Liver (tissue), 9 donors: ENCODE measurements around the gene SLC38A10. TPM values are rescaled to one million over a fixed set of nuclear protein-coding genes. Genes with fewer than 3 reads are reported as not detected.

Experiments
- DNase-seq: peaks from one replicate; pipeline ENCODE4 v3.0.0-alpha.2; 2017; ENCODE audit warnings: low spot score
- H3K27ac ChIP-seq, 2 donors: one replicate each; pipeline ENCODE4 v1.7.0; 2013; ENCODE audit warnings: inconsistent platforms in 2 of 2, low read length in 2 of 2, control low read depth in 1 of 2, low read depth in 1 of 2, mild to moderate bottlenecking in 1 of 2
- H3K27me3 ChIP-seq, 4 donors: one replicate each; pipeline versions ENCODE4 v1.6.1 to v1.7.0; 2013; ENCODE audit warnings: low read length in 3 of 4, inconsistent platforms in 1 of 4, mild to moderate bottlenecking in 1 of 4, moderate library complexity in 1 of 4; ENCODE audit not compliant: control insufficient read depth in 4 of 4, insufficient read depth in 4 of 4
- H3K36me3 ChIP-seq, 4 donors: one replicate each; pipeline versions ENCODE4 v1.6.1 to v1.7.0; 2013; ENCODE audit warnings: low read length in 3 of 4, mild to moderate bottlenecking in 3 of 4, low read depth in 1 of 4, moderate library complexity in 1 of 4; ENCODE audit not compliant: control insufficient read depth in 4 of 4, insufficient read depth in 3 of 4
- H3K4me1 ChIP-seq, 4 donors: one replicate each; pipeline versions ENCODE4 v1.6.1 to v1.7.0; 2013; ENCODE audit warnings: low read length in 3 of 4, mild to moderate bottlenecking in 3 of 4, moderate library complexity in 1 of 4; ENCODE audit not compliant: control insufficient read depth in 4 of 4, insufficient read depth in 4 of 4
- H3K4me3 ChIP-seq, 3 donors: one replicate each; pipeline versions ENCODE4 v1.6.1 to v1.7.0; 2013; ENCODE audit warnings: low read length in 3 of 3, control low read depth in 1 of 3, low read depth in 1 of 3, mild to moderate bottlenecking in 1 of 3
- H3K9ac ChIP-seq, 2 donors: one replicate each; pipeline ENCODE4 v1.7.0; 2013; ENCODE audit warnings: low read length in 2 of 2, mild to moderate bottlenecking in 2 of 2, moderate library complexity in 2 of 2, control low read depth in 1 of 2, low read depth in 1 of 2
- H3K9me3 ChIP-seq, 4 donors: one replicate each; pipeline versions ENCODE4 v1.6.1 to v1.7.0; 2013; ENCODE audit warnings: low read length in 3 of 4; ENCODE audit not compliant: control insufficient read depth in 4 of 4
- EGR1 ChIP-seq, 2 donors: IDR thresholded peaks; 2 replicates each; pipeline ENCODE4 v1.6.1; 2016 to 2018; ENCODE audit warnings: antibody characterized with exemption in 2 of 2, low read depth in 2 of 2
- FOXA1 ChIP-seq: IDR thresholded peaks from 2 replicates; pipeline ENCODE4 v1.6.1; 2016; ENCODE audit warnings: antibody characterized with exemption
- FOXA2 ChIP-seq: IDR thresholded peaks from 2 replicates; pipeline ENCODE4 v1.6.1; 2016; ENCODE audit warnings: antibody characterized with exemption
- HNF4A ChIP-seq, 2 donors: conservative IDR thresholded peaks; 2 replicates each; pipeline ENCODE4 v1.6.1; 2016; ENCODE audit warnings: antibody characterized with exemption in 2 of 2, mild to moderate bottlenecking in 2 of 2
- HNF4G ChIP-seq: IDR thresholded peaks from 2 replicates; pipeline ENCODE4 v1.6.1; 2016; ENCODE audit warnings: antibody characterized with exemption
- NR2F2 ChIP-seq: IDR thresholded peaks from 2 replicates; pipeline ENCODE4 v1.6.1; 2016; ENCODE audit warnings: antibody characterized with exemption
- RAD21 ChIP-seq, 2 donors: IDR thresholded peaks; 2 replicates each; pipeline ENCODE4 v1.6.1; 2016; ENCODE audit warnings: antibody characterized with exemption in 2 of 2, mild to moderate bottlenecking in 2 of 2
- RXRA ChIP-seq, 2 donors: IDR thresholded peaks; 2 replicates each; pipeline ENCODE4 v1.6.1; 2017 to 2018; ENCODE audit warnings: antibody characterized with exemption in 2 of 2, mild to moderate bottlenecking in 1 of 2
- SP1 ChIP-seq: IDR thresholded peaks from 2 replicates; pipeline ENCODE4 v1.6.1; 2018; ENCODE audit warnings: antibody characterized with exemption, mild to moderate bottlenecking
- TAF1 ChIP-seq: conservative IDR thresholded peaks from 2 replicates; pipeline ENCODE4 v1.6.1; 2016; ENCODE audit warnings: antibody characterized with exemption, mild to moderate bottlenecking
- YY1 ChIP-seq: IDR thresholded peaks from 2 replicates; pipeline ENCODE4 v1.6.1; 2016; ENCODE audit warnings: antibody characterized with exemption, mild to moderate bottlenecking
- WGBS: extraction: QIAGEN DNeasy Blood & Tissue Kit; methylation state at CpG from one replicate; pipeline ENCODE4 v1.1.7; 2013; 5-methylcytosine and 5-hydroxymethylcytosine counted together
- polyA plus RNA-seq, 2 donors: library from polyadenylated mRNA; stranded (reverse) in 1 of 2; unstranded in 1 of 2; fragments of 200-250 nt in 1 of 2; fragments of >200 nt in 1 of 2; fragmentation: Nextera tagmentation in 1 of 2; extraction: Ambion mirVana in 1 of 2; gene quantifications; one replicate each; pipeline versions ENCODE4 v1.2.1 to v1.2.3, GENCODE V29; 2013 to 2015
- total RNA-seq, 2 donors: library from RNA; depleted of rRNA; stranded (reverse); fragments of >200 nt; gene quantifications; one replicate each; pipeline ENCODE4 v1.2.3, GENCODE V29; 2014
- TF ChIP-seq, protein P1 (sequence below): fragments of 150-350 bp; IDR thresholded peaks from 2 replicates; pipeline ENCODE4 v1.5.1; 2017; ENCODE audit warnings: improper control_type of control experiment, low read depth, low read length; ENCODE audit not compliant: missing input control
- TF ChIP-seq, protein P2 (sequence below): IDR thresholded peaks from 2 replicates; pipeline ENCODE4 v1.6.1; 2016; ENCODE audit warnings: antibody characterized with exemption
- TF ChIP-seq, protein P3 (sequence below): IDR thresholded peaks from 2 replicates; pipeline ENCODE4 v1.6.1; 2016; ENCODE audit warnings: antibody characterized with exemption
- TF ChIP-seq, protein P4 (sequence below): IDR thresholded peaks from 2 replicates; pipeline ENCODE4 v1.6.1; 2016; ENCODE audit warnings: antibody characterized with exemption
- donor health status: healthy.
- donor health status: healthy.
- donor health status: healthy.
- donor health status: healthy.
- donor health status: healthy.

SLC38A10 gene
- total and polyA plus RNA-seq, 4 donors, result 29.3 to 117 (median 54.7) TPM

DNA sequence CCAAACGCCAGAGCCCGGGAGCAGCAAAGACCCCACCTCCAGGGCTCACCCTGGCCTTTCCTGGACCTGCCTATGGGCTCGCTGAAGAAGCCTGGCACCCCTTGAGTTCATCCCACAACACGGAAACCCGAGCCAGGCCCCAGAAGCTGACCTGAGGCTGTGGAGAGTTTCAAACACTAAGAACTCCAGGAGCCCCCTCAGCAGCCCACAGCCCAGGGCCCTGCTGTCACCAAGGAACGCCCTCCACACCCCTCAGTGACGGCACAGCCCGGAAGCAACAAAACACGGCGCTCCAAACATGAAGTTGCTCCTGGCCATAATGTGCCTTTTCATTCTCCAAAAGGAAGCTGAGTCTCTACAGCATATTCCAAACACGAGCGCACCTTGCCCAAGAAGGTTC is 9.2 kb downstream of the SLC38A10 start (continued):
- TF ChIP-seq, protein P1, sequence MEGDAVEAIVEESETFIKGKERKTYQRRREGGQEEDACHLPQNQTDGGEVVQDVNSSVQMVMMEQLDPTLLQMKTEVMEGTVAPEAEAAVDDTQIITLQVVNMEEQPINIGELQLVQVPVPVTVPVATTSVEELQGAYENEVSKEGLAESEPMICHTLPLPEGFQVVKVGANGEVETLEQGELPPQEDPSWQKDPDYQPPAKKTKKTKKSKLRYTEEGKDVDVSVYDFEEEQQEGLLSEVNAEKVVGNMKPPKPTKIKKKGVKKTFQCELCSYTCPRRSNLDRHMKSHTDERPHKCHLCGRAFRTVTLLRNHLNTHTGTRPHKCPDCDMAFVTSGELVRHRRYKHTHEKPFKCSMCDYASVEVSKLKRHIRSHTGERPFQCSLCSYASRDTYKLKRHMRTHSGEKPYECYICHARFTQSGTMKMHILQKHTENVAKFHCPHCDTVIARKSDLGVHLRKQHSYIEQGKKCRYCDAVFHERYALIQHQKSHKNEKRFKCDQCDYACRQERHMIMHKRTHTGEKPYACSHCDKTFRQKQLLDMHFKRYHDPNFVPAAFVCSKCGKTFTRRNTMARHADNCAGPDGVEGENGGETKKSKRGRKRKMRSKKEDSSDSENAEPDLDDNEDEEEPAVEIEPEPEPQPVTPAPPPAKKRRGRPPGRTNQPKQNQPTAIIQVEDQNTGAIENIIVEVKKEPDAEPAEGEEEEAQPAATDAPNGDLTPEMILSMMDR, result no peak
- TF ChIP-seq EGR1 (IDR thresholded peaks at IDR 0.05; ENCODE audit: low read depth in 2 of 2), result no peak
- TF ChIP-seq FOXA1, result no peak

DNA sequence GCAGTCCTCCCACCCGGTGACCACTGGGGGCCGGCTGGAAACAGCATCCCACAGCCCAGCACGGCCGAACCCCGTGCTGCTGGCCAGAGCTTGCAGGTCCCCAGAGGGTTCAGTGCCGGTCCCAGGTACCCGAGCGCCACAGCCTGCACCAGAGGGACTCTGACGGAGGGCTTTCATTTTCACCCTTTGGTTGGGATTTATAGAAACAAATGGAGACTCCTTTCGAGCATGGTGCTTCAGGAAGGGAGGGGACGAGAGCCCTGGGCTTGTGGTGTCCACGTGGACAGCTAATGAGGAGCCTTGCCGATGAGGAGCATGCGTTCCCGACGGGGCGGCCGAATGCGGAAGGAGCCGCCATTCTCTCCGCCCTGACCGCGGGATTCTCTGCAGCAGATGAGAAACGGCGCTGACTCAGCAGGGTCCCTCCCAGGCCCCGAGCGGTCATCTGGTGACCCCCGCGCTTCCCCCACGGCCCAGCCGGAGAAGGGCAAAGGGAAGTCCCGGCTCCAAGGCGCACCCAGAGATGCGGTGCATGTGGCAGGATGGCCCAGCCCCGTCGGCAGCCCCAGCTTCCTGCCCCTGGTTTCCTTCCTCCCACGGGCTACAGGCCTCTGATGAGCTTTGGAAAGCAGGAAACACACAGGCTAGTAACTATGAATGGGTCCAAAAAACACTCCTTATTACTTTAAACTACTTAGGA is 9.8 kb downstream of the SLC38A10 start:
- Histone ChIP-seq H3K4me3 (peak overlapping the region in 1 of 3 donors; percentile 3), H3K4me1 (peaks cover 0 to 13% (median 6%) of the 10 kb centered on the region in 4 donors), H3K9ac (peak overlapping the region in 1 of 2 donors; percentile 41), H3K27me3 (no peaks in the 10 kb centered on the region), H3K36me3 (peaks cover 11 to 35% (median 22%) of the 10 kb centered on the region in 4 donors), H3K9me3 (no peaks in the 10 kb centered on the region), H3K27ac (peak overlapping the region; percentile 62 to 70)
- TF ChIP-seq HNF4G (no peak), FOXA2 (no peak), EGR1 (IDR thresholded peaks at IDR 0.05; ENCODE audit: low read depth in 2 of 2) (no peak), NR2F2 (peak; percentile 90), YY1 (no peak), RXRA (IDR thresholded peaks at IDR 0.05) (no peak), FOXA1 (no peak), TAF1 (no peak), RAD21 (IDR thresholded peaks at IDR 0.05) (peak in 1 of 2 donors; percentile 30), HNF4A (conservative IDR thresholded peaks at IDR 0.05) (no peak), SP1 (peak; percentile 26)
- TF ChIP-seq, protein P2, sequence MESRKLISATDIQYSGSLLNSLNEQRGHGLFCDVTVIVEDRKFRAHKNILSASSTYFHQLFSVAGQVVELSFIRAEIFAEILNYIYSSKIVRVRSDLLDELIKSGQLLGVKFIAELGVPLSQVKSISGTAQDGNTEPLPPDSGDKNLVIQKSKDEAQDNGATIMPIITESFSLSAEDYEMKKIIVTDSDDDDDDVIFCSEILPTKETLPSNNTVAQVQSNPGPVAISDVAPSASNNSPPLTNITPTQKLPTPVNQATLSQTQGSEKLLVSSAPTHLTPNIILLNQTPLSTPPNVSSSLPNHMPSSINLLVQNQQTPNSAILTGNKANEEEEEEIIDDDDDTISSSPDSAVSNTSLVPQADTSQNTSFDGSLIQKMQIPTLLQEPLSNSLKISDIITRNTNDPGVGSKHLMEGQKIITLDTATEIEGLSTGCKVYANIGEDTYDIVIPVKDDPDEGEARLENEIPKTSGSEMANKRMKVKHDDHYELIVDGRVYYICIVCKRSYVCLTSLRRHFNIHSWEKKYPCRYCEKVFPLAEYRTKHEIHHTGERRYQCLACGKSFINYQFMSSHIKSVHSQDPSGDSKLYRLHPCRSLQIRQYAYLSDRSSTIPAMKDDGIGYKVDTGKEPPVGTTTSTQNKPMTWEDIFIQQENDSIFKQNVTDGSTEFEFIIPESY, result no peak
- TF ChIP-seq, protein P1, result no peak
- TF ChIP-seq, protein P3, sequence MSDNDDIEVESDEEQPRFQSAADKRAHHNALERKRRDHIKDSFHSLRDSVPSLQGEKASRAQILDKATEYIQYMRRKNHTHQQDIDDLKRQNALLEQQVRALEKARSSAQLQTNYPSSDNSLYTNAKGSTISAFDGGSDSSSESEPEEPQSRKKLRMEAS, result no peak
- TF ChIP-seq, protein P4, sequence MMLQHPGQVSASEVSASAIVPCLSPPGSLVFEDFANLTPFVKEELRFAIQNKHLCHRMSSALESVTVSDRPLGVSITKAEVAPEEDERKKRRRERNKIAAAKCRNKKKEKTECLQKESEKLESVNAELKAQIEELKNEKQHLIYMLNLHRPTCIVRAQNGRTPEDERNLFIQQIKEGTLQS, result no peak
- DNase-seq, result peak; percentile 58
- WGBS, result 66% methylated on average over 37 of the region's 37 CpGs
